Memory B cell (primary cell): ENCODE measurements around the gene SPATA17.
"Not testable (repeated sequence)": the region's sequence is repeated elsewhere in the genome, so short reads cannot be mapped to it uniquely, and the experiment has no call there.

ENCODE experiments used
- ATAC-seq: fragments of 150-1000 bp; cut with Tn5 transposase; 2 replicates; pipeline ENCODE4 v1.10.0; 2021; ENCODE audit warnings: low read depth, mild to moderate bottlenecking, moderate library complexity
- DNase-seq, 2 donors: peaks; one replicate each; pipeline ENCODE4 v3.0.0; 2022; ENCODE audit warnings: low spot score in 2 of 2
- H3K27ac Mint-ChIP-seq: one replicate; pipeline ENCODE4 v1.8.0; 2022; ENCODE audit warnings: mild to moderate bottlenecking, moderate library complexity, mixed read lengths
- H3K27me3 Mint-ChIP-seq: one replicate; pipeline ENCODE4 v1.8.0; 2022; ENCODE audit warnings: mixed read lengths
- H3K36me3 Mint-ChIP-seq: one replicate; pipeline ENCODE4 v1.8.0; 2022; ENCODE audit warnings: mild to moderate bottlenecking, mixed read lengths
- H3K4me1 Mint-ChIP-seq: one replicate; pipeline ENCODE4 v1.8.0; 2022; ENCODE audit warnings: mixed read lengths
- H3K4me3 Mint-ChIP-seq: one replicate; pipeline ENCODE4 v1.8.0; 2022; ENCODE audit warnings: mild to moderate bottlenecking, moderate library complexity, mixed read lengths
- H3K9me3 Mint-ChIP-seq: one replicate; pipeline ENCODE4 v1.8.0; 2022; ENCODE audit warnings: mixed read lengths

Gene SPATA17

DNA sequence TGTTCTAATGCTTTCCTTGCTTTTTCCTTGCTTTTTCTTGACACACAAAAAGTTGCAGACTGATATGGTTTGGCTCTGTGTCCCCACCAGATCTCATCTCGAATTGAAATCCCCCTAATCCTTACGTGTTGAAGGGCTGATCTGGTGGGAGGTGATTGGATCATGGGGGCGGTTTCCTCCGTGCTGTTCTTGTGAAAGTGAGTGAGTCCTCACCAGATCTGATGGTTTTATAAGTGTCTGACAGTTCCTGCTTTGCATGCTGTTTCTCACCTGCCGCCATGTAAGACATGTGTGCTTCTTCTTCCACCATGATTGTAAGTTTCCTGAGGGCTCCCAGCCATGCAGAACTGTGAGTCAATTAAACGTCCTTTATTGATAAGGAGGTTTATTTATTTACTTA is 11.3 kb downstream of the SPATA17 start:
- ATAC-seq = no peak
- DNase-seq = no peak
- Mint-ChIP-seq H3K27me3 (peaks cover 6% of the 10 kb centered on the region), H3K36me3 (no peaks in the 10 kb centered on the region), H3K4me1 (peaks cover 3% of the 10 kb centered on the region), H3K27ac (no peak overlapping the region), H3K9me3 (peaks cover 2% of the 10 kb centered on the region), H3K4me3 (no peak overlapping the region)

DNA sequence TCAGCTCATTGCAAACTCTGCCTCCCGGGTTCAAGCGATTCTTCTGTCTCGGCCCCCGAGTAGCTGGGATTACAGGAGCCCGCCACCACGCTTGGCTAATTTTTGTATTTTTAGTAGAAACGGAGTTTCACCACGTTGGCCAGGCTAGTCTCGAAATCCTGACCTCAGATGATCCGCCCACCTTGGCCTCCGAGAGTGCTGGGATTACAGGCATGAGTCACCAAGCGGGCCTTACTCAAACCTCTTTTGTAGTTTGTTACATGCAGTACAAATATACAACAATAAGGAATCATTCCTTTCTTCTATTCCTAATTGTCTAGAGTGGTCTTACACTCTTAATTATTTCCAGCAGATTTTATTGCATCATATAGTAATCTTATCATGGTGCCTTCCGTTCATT is 16.6 kb downstream of the SPATA17 start:
- H3K9me3 Mint-ChIP-seq = no peaks in the 10 kb centered on the region
- no peak overlapping the region for H3K4me3 Mint-ChIP-seq
- H3K27me3 Mint-ChIP-seq = peaks cover 1% of the 10 kb centered on the region
- H3K36me3 Mint-ChIP-seq = no peaks in the 10 kb centered on the region
- DNase-seq = no peak
- no peaks in the 10 kb centered on the region for H3K4me1 Mint-ChIP-seq
- no peak for ATAC-seq
- H3K27ac Mint-ChIP-seq = no peak overlapping the region

DNA sequence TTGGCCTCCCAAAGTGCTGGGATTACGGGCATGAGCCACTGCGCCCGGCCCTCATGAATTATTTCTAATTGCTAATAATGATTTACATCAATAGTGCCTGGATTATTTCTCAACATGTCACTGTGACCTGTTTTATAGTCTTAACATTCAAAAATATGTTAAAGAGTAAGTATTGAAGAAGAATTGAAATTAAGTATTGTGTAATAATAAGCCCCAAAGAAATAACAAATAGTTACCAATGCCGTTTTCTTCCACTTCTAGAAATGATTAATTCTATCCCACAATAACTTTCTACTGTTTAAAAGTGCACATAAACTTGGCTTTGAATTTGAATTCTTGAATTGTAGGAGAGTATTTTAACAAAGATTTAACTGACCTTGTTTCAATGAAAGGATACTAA is 19.5 kb downstream of the SPATA17 start:
- H3K27me3 Mint-ChIP-seq = peaks cover 1% of the 10 kb centered on the region
- H3K27ac Mint-ChIP-seq = no peak overlapping the region
- no peak for DNase-seq
- no peaks in the 10 kb centered on the region for H3K36me3 Mint-ChIP-seq
- no peaks in the 10 kb centered on the region for H3K9me3 Mint-ChIP-seq
- no peaks in the 10 kb centered on the region for H3K4me1 Mint-ChIP-seq
- no peak for ATAC-seq
- H3K4me3 Mint-ChIP-seq = no peak overlapping the region

DNA sequence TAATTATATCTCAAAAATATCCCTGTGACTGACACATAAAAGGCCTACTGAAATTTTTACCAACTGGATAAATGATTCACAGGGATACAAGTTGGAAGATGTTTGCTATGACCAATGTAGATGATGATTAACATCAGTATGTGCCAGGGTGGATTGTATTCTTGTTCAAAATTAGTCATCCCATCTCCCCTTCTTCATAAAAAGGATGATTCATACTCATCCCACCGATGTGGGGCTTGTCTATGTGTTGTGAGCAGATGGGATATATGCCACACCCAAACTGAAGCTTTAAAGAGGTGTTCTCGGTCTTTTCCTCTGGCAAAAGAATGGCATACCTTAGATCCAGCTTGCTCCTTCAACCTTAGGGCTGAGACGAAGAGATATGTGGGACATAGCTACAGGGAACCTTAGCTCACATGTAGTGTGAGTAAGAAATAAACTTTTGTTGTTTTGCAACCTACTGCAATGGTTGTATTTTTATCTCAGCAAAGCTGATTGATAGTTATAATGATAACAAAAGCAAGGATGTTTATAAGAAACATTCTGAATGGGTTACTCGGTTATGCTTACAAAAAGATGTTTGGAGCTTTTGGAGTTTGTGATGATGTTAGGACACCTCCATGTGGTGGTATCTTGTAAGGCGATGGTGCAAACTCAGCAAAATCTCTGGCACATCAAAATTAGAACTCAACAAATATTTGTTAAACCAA is 29.4 kb downstream of the SPATA17 start:
- ATAC-seq (no peak), DNase-seq (no peak)

DNA sequence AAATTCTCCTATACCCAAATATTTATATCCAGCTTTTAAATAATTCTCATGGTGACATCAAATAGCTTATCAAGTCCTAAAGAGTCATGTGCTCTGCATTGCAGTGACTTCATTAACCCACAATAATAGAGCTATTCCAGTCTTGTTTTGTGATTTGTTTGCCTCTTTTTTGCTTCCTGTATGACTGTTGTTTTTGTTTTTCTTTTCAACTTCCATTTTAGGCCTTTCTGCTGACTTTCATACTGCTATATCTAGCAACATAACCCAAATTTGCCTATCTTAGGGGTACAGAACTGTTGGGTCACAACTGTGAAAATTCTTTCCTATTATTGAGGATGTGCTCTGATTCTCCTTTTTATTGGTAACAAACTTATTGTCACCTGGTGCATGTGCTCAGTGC is 30.3 kb downstream of the SPATA17 start:
- H3K4me1 Mint-ChIP-seq = no peaks in the 10 kb centered on the region
- no peak for ATAC-seq
- peaks cover 2% of the 10 kb centered on the region for H3K27me3 Mint-ChIP-seq
- no peaks in the 10 kb centered on the region for H3K36me3 Mint-ChIP-seq
- no peak overlapping the region for H3K4me3 Mint-ChIP-seq
- no peaks in the 10 kb centered on the region for H3K9me3 Mint-ChIP-seq
- H3K27ac Mint-ChIP-seq = no peak overlapping the region
- DNase-seq = no peak

More for the DNA sequence above, 29.4 kb downstream of the SPATA17 start:
- Mint-ChIP-seq H3K4me1 (no peaks in the 10 kb centered on the region), H3K9me3 (no peaks in the 10 kb centered on the region), H3K4me3 (no peak overlapping the region), H3K27me3 (peaks cover 2% of the 10 kb centered on the region), H3K36me3 (no peaks in the 10 kb centered on the region), H3K27ac (no peak overlapping the region)

DNA sequence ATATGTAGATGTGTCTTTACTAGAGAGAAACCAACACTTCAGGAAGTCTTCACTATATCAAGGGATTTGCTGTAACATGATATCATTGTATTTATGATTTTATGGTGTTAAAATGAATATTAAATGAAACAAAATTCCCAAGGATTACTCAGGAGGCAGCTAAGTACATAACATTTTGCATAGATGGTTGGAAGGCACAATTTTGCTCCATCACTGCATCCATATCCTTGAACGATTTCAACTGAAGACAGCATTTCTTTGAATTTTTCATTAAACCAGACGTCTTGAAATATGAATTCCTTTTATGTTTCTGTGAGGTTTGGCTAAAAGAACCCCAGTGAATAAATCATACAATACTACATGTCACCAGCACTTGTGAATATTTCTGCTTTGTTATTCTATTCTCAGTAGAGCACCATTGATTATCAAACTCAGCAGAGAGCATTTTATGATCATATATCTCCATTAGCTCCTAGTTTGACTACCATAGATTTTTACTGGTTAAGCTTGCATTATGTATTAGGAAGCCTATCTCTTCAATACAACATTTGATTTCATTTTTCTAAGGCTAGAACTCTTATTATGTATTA is 37.3 kb downstream of the SPATA17 start:
- Mint-ChIP-seq H3K36me3 (no peaks in the 10 kb centered on the region), H3K4me3 (no peak overlapping the region), H3K27ac (no peak overlapping the region), H3K4me1 (peaks cover 3% of the 10 kb centered on the region), H3K9me3 (no peaks in the 10 kb centered on the region), H3K27me3 (peaks cover 8% of the 10 kb centered on the region)
- ATAC-seq (no peak), DNase-seq (no peak)

DNA sequence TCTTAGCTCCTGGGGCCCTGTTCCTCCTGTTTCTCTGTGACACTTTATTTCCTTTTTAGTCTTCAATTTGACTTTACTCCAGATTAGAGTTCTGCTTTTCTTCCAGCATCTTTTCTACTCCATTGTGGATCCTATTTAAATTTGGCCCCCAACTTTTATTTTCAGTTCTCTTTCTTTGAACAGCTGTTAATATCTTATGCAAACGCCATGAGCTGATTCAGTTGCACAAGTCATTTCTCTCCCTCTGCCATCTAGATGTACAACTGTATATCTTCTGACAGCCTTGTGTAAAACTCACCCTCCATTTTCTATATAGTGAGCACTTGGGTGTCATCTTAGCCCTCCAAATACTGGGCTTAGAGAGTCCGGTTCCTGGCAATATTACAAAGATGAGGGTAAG is 42.2 kb downstream of the SPATA17 start:
- H3K4me1 Mint-ChIP-seq = peaks cover 3% of the 10 kb centered on the region
- no peak for DNase-seq
- peak; percentile 29 for ATAC-seq
- H3K27me3 Mint-ChIP-seq = peaks cover 6% of the 10 kb centered on the region
- H3K9me3 Mint-ChIP-seq = no peaks in the 10 kb centered on the region
- no peaks in the 10 kb centered on the region for H3K36me3 Mint-ChIP-seq
- no peak overlapping the region for H3K4me3 Mint-ChIP-seq
- H3K27ac Mint-ChIP-seq = no peak overlapping the region

DNA sequence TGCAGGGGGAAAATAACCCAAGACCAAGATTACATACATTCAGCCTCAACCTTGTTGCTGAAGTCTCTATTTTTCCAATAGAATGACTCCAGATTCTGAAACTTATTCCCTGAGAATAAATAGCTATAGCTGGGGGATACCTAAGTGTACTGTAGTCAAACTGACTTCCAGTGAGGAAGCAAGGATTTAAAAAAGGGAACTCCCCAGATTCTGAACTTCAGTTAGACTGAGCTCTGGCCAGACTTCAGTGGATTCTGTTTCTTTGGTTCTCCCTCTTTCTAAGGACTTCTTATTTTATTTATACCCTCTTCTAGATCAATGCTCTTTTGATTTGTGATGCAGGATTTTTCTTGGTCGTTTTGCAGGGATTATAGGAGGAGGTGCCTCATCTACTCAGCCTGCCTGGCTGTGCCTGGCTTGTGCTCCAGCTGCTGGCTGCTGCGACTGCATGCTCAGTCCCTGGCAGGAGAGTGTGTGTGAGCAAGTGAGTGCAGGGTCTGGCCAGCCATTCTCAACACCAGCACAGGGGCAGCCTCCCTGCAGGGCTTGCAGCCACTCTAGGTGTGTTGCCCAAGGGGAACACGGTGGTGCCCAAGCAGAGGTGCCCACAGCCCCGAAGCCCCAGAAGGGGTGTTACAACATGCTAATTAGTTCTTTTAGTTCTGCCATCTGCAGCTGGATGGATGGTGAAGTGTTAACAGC is 43.0 kb downstream of the SPATA17 start:
- Mint-ChIP-seq H3K9me3 (no peaks in the 10 kb centered on the region), H3K36me3 (no peaks in the 10 kb centered on the region), H3K4me1 (peaks cover 3% of the 10 kb centered on the region), H3K27me3 (peaks cover 6% of the 10 kb centered on the region), H3K4me3 (no peak overlapping the region), H3K27ac (no peak overlapping the region)
- no peak for ATAC-seq
- no peak for DNase-seq

DNA sequence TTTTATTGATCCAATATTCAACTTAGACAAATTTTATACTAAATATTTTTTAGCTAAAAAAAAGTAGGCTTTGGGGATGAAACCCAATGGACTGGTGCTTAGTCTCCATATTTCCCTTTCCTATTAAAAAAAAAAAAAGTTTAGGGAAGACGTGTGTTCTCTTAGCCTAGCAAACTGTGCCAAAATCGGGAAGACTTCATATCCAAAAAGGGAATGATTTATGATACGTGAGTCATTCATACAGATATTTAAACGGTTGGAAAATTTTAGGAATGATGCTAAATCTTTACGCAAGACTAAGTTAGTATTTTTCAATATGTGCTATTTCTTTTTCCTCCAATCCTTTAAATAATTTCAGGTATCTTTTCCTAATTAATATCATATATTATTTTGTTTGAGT is 50.7 kb downstream of the SPATA17 start:
- Mint-ChIP-seq H3K9me3 (no peaks in the 10 kb centered on the region), H3K27ac (no peak overlapping the region), H3K4me1 (no peaks in the 10 kb centered on the region), H3K36me3 (no peaks in the 10 kb centered on the region), H3K27me3 (no peaks in the 10 kb centered on the region), H3K4me3 (no peak overlapping the region)
- ATAC-seq (no peak), DNase-seq (no peak)

DNA sequence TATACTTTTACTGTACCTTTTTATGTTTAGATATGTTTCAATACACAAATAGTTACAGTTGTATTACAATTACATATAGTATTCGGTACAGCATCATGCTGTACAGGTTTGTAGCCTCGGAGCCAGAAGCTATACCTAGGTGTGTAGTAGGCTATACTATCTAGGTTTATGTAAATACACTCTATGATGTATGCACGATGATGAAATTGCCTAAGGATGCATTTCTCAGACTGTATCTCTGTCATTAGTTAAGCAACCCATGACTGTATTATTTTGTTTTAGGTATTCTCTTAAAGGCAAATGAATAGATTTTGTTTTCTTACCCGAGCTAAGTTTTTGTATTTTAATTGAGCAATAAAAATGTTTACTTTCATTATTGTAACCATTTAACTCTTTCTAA is 56.4 kb downstream of the SPATA17 start:
- no peaks in the 10 kb centered on the region for H3K9me3 Mint-ChIP-seq
- H3K4me3 Mint-ChIP-seq = no peak overlapping the region

DNA sequence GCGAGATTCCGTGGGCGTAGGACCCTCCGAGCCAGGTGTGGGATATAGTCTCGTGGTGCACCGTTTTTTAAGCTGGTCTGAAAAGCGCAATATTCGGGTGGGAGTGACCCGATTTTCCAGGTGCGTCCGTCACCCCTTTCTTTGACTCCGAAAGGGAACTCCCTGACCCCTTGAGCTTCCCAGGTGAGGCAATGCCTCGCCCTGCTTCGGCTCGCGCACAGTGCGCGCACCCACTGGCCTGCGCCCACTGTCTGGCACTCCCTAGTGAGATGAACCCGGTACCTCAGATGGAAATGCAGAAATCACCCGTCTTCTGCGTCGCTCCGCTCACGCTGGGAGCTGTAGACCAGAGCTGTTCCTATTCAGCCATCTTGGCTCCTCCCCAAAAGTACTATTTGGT is 65.0 kb downstream of the SPATA17 start:
- not testable (repeated sequence) for ATAC-seq, DNase-seq, H3K36me3 Mint-ChIP-seq, H3K9me3 Mint-ChIP-seq, H3K27ac Mint-ChIP-seq, H3K4me1 Mint-ChIP-seq, H3K27me3 Mint-ChIP-seq
- H3K4me3 Mint-ChIP-seq = peak overlapping the region; percentile 24

More for the DNA sequence above, 56.4 kb downstream of the SPATA17 start:
- H3K36me3 Mint-ChIP-seq = no peaks in the 10 kb centered on the region
- H3K27ac Mint-ChIP-seq = no peak overlapping the region
- H3K4me1 Mint-ChIP-seq = no peaks in the 10 kb centered on the region
- DNase-seq = no peak
- ATAC-seq = no peak
- no peaks in the 10 kb centered on the region for H3K27me3 Mint-ChIP-seq

DNA sequence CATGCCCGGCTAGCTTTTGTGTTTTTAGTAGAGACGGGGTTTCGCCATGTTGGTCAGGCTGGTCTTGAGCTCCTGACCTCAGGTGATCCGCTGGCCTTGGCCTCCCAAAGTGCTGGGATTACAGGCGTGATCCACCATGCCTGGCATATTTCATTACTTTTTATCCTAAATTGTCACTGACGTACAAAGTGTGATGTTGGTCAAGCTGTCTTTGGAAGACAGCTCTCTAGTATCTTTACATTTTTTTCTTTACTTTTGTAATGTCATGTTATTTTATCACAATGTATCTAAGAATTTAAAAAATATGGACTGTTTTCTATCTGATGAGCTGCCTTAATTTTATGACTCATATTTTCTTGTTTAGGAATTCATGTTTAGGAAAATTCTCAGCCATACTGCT is 72.2 kb downstream of the SPATA17 start:
- Mint-ChIP-seq H3K27ac (no peak overlapping the region), H3K36me3 (no peaks in the 10 kb centered on the region), H3K27me3 (no peaks in the 10 kb centered on the region), H3K9me3 (peaks cover 4% of the 10 kb centered on the region), H3K4me3 (no peak overlapping the region), H3K4me1 (no peaks in the 10 kb centered on the region)
- DNase-seq (no peak), ATAC-seq (no peak)

DNA sequence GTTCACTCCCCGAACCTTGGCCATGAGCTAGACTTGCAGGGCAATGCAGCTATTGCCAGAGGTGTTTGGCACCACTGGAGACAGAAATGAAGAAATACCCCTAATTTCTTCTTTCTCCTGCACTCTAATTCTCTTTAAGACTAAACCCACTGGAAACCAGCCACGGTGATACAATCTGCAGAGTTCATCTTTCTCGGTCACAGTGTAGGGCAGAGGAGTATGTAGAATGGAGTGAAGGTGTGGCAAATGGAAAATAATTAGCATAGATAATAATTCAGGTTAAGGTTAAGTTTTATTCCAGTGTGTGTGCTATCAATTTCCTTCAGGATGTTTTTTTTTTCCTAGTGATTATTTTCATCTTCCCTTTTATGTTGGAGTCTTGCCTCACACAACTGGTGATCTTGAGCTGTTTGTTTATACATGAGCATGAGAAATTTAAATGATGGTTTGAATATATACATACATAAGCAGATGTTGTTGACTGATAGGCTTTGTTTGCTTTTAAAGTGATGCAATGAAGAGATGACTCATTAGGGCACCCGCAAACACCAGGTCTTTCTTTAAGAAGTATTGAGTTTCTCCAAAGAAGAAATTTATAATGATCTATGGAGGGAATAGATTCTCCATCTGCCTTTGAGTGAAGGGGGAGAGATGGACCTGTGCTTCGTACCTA is 81.9 kb downstream of the SPATA17 start:
- Mint-ChIP-seq H3K4me1 (no peaks in the 10 kb centered on the region), H3K36me3 (no peaks in the 10 kb centered on the region), H3K27me3 (no peaks in the 10 kb centered on the region), H3K9me3 (no peaks in the 10 kb centered on the region), H3K27ac (no peak overlapping the region), H3K4me3 (no peak overlapping the region)
- ATAC-seq (no peak), DNase-seq (no peak)

DNA sequence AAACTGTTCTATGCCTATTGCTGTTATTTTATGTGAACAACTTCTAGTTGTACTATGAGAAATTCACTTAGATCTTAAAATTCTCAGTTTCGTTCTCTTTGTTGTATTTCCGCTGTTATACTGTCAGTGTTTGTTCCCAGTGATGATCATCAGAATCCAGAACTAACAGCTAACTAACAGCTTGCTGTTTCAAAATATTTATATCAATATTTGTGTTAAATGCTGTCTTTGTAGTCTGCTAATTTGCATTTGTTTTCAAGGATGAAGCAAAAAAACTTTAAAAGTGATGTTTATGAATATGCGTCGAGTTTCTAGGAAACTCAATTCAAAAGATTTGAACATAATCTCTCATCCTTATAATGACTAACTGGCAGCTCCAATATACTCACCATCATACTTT is 84.5 kb downstream of the SPATA17 start:
- H3K27me3 Mint-ChIP-seq = no peaks in the 10 kb centered on the region
- no peaks in the 10 kb centered on the region for H3K9me3 Mint-ChIP-seq
- H3K4me1 Mint-ChIP-seq = no peaks in the 10 kb centered on the region
- DNase-seq (no peak), ATAC-seq (no peak)
- no peak overlapping the region for H3K4me3 Mint-ChIP-seq
- H3K36me3 Mint-ChIP-seq = no peaks in the 10 kb centered on the region
- no peak overlapping the region for H3K27ac Mint-ChIP-seq
